IMR-90 (cell line): ENCODE measurements around the gene KRTAP9-3.

Source experiments
- CEBPB ChIP-seq: IDR thresholded peaks from 2 replicates; pipeline ENCODE4 v1.6.1; 2012; ENCODE audit warnings: low read depth, low read length, improper control_type of control experiment
- CTCF ChIP-seq: conservative IDR thresholded peaks from 2 replicates; pipeline ENCODE4 v1.5.1; 2012; ENCODE audit warnings: mild to moderate bottlenecking, low read depth, low read length, improper control_type of control experiment
- MXI1 ChIP-seq: IDR thresholded peaks from 2 replicates; pipeline ENCODE4 v1.6.1; 2012; ENCODE audit warnings: low read depth, mild to moderate bottlenecking, low read length, moderate library complexity, borderline replicate concordance
- POLR2A ChIP-seq: IDR thresholded peaks from 2 replicates; pipeline ENCODE4 v1.6.1; 2012; ENCODE audit warnings: mild to moderate bottlenecking, low read depth, low read length
- RAD21 ChIP-seq: IDR thresholded peaks from 2 replicates; pipeline ENCODE4 v1.6.1; 2012; ENCODE audit warnings: low read length, improper control_type of control experiment
- RFX5 ChIP-seq: IDR thresholded peaks from 2 replicates; pipeline ENCODE4 v1.8.0; 2012; ENCODE audit warnings: low read depth, mild to moderate bottlenecking, low read length, moderate library complexity
- SMC3 ChIP-seq: fragments of 150-350 bp; IDR thresholded peaks from 2 replicates; pipeline ENCODE4 v1.6.1; 2016; ENCODE audit warnings: low read depth, mild to moderate bottlenecking, antibody characterized with exemption, low read length, moderate library complexity

GRCh38 chr17:41230094-41230493, 2.2 kb upstream of the KRTAP9-3 start:
- no peak for TF ChIP-seq MXI1
- no peak for TF ChIP-seq CTCF
- TF ChIP-seq RFX5, result no peak
- TF ChIP-seq CEBPB, result no peak
- TF ChIP-seq POLR2A, result no peak
- no peak for TF ChIP-seq RAD21
- TF ChIP-seq SMC3, result no peak
